Measurements from ENCODE around the gene OXA1L.

GRCh38 chr14:22767323-22767589 lies 768 bp downstream of the OXA1L start:
- TF ChIP-seq FOXP2 (optimal IDR thresholded peaks at IDR 0.05; ENCODE audit: borderline replicate concordance, extremely low read depth, extremely low read length, insufficient read depth) (no peak), SIN3A (IDR thresholded peaks at IDR 0.05; ENCODE audit: borderline replicate concordance, insufficient read depth, low read length) (no peak), REST (IDR thresholded peaks at IDR 0.05; ENCODE audit: insufficient read depth in 1 of 2, low read depth in 2 of 2, low read length in 2 of 2) (no peak), POLR2AphosphoS5 (IDR thresholded peaks at IDR 0.05; ENCODE audit: low read depth, low read length) (no peak), TAF1 (IDR thresholded peaks at IDR 0.05; ENCODE audit: borderline replicate concordance, insufficient read depth, low read length) (no peak)
